Right lobe of liver (tissue), 4 donors: ENCODE results near the gene STX4.

Experiments
- CTCF ChIP-seq, 4 donors: fragments of 200-600 bp in 3 of 4; fragments of 450-650 bp in 1 of 4; IDR thresholded peaks; one replicate each; pipeline versions ENCODE4 v1.5.1 to v1.8.0; 2016 to 2022; ENCODE audit warnings: antibody characterized with exemption in 4 of 4, mild to moderate bottlenecking in 2 of 4
- POLR2A ChIP-seq: fragments of 450-650 bp; IDR thresholded peaks from one replicate; pipeline ENCODE4 v1.6.1; 2017; ENCODE audit warnings: antibody characterized with exemption, mild to moderate bottlenecking
- donor health status: DM: no; HTN: no; CAD: no.
- donor health status: DM: no; HTN: no; CAD: no.
- donor health status: DM: no; HTN: yes; CAD: no.

GRCh38 chr16:31067342-31067741 is 34.0 kb downstream of the STX4 start:
- TF ChIP-seq POLR2A (no peak), CTCF (IDR thresholded peaks at IDR 0.05) (no peak)
